Measurements from ENCODE around the gene PKDCC. TPM values are rescaled to one million over a fixed set of nuclear protein-coding genes. Genes with fewer than 3 reads are reported as not detected.
A peak's percentile ranks its signal among the peaks of the same experiment; 100 is the strongest.

PKDCC gene, protein sequence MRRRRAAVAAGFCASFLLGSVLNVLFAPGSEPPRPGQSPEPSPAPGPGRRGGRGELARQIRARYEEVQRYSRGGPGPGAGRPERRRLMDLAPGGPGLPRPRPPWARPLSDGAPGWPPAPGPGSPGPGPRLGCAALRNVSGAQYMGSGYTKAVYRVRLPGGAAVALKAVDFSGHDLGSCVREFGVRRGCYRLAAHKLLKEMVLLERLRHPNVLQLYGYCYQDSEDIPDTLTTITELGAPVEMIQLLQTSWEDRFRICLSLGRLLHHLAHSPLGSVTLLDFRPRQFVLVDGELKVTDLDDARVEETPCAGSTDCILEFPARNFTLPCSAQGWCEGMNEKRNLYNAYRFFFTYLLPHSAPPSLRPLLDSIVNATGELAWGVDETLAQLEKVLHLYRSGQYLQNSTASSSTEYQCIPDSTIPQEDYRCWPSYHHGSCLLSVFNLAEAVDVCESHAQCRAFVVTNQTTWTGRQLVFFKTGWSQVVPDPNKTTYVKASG
- total RNA-seq: 128 TPM

DNA sequence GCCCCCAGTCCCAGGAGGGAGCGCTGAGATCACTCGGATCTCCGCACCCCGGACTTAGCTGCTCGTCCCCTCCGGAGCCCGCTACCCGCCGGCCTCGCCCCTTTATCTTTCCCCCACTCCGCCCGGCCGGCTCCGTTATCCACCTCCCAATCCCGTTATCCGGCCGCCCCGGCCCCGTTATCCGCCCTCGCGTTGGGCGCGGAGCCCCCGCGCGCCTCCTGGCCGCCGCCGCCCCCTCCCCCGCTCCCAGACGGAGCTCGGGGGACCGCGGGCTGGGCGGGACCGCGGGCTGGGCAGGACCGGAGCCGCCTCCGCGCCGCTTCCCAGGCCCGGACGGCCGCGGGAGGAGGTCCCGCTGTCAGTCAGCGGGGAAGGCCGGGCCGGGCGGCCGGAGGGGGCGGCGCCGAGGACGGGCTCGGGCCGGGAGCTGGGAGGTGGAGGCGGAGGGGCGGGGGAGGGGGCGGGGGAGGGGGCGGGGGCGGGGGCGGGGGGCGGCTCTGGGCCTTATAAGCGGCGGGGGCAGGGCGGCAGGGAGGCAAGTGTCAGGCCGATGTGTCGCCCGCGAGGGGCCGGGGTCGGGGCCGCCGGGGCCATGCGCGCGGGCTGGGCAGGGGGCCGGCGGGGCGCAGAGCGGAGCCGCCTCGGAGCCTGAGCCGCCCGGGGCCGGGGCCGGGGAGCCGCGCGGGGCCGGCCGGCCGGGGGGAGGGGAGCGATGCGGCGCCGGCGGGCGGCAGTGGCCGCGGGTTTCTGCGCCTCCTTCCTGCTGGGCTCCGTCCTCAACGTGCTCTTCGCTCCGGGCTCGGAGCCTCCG, at the start of gene PKDCC:
PKDCC (plus strand) TSS at position 534 of the 811 bp plus-strand sequence; CDS start at position 713, 179 bp downstream.
- DNase-seq (ENCODE audit: low spot score): peak; percentile 80

DNA sequence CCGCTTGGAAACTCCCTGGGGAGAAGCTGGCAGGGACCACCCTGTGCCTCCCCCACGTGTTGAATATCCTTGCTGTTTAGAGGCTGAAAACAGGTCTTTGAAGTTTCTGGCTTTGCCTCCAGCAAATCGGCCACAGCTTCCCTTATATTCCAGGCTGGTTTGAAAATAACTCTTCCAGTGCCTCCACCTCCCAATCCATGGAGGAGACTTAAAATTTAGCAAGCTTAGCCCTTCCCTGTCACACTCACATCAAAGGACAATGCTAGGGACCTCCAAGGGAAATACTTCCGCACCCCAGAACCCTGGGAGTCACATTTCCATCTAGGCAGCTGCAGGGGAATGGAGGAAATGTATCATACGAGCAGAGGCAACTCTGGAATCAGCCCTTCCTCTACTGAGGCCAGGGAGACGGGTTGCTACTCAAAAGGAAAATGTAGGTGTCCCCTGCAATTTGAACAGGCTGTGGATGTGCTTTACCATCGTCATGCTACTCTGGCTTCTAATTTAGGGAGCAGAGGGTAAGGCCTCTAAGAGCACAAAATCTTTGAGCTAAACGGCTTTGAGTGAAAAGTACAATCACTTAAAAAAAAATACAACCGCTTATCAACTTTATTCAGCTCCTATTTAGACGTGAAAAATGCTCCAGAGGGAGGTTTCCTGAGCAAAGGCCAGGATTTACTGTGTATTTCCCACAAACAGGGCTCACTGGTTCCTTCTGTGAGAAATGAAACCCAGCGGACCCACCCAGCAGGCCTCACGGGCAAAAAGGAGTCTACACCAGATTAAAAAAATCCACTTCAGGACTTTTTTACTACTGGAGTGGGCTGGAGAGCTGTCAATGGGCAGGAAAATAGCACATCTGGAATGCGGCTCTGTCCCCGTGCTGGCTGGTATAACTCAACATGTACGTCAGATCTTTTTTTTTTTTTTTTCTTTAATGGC, 49.4 kb upstream of the PKDCC start:
- no peak for DNase-seq (ENCODE audit: low spot score)

DNA sequence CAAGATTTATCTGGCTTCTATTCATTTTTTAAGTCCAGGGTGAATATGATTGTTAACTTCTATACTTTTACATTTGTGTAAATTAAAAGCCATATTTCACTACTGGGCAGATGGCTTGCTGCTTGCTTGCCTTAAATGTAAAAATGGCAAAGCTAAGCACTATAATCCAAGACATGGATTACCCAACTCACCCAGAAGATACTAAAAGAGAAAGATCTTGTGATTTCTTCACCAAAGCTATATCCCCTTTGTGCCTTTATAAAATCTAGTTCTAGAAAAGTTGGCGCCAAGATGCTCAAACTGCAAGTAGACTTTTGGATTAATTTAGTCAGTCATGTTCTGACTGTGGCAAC, 48.7 kb upstream of the PKDCC start:
- no peak for DNase-seq (ENCODE audit: low spot score)

DNA sequence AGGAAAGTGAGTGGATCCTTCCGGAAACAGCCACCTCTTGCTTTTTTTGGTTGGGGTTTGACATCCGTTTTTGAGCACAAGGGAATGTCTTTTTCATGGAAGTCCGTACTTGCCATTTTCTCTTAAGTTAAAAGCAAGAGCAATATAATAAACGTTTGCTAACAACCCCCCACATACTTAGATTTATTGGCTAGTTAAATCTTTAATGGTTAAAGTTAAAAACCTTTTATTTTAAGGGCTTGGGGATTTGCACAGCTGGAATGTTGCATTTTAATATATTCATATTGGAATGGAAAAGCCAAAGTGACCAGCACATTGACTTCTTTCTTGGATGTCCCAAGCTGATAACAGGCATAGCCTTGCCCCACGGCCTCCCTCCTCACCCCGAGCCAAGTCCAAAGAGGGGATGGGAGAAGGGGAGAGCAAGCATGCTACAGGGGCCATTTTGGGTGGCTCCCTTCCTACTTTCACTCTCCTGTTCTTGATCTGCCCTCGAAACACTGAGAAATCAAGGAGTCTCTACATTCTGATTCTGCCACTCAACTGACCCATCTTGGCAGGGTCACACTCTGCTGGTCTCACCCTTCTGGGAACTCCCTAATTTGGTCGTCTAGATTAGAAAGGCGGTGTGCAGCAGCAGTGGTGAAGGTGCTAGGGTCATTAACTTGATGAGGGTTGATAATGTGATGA, 48.1 kb upstream of the PKDCC start:
- DNase-seq (ENCODE audit: low spot score): no peak

DNA sequence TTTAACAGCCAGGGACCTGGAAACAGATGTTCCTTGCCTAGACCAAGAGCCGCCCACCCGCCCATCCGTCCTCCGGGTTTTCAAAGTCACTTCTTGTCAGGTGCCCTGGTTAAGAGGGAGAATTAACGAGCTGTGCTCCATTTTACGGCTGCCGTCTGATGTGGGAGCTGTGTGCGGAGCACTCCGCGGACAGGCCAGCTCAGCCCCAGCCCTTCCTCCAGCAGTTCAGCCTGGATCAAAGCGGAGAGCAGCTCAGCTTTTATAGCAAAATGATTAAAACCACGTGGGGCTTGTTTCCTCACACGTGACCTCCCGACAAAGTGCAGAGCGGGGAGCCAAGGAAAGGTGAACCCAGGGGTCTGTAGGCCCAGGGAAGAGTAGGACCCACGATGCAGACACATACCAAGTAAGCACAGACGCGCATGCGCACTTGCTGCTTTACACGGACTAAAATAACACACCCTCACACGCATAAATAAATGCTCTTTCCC, 46.1 kb upstream of the PKDCC start:
- DNase-seq (ENCODE audit: low spot score): no peak

DNA sequence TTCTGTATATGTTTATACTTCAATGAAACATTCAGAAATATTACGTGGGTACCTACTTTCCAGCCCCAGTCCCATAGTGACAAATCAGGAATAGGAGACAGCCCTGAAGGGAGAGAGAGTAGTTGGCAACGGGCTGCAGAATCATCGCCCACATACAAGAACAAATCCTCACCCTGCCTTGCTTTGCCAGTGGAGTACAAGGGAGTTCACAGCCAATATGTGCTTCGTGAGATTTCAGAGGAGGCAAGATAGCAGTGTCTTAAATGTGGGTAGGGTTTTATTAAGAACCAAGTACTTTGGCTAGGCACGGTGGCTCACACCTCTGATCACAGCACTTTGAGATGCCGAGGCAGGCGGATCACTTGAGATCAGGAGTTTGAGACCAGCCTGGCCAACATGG, 40.3 kb upstream of the PKDCC start:
- no peak for DNase-seq (ENCODE audit: low spot score)

DNA sequence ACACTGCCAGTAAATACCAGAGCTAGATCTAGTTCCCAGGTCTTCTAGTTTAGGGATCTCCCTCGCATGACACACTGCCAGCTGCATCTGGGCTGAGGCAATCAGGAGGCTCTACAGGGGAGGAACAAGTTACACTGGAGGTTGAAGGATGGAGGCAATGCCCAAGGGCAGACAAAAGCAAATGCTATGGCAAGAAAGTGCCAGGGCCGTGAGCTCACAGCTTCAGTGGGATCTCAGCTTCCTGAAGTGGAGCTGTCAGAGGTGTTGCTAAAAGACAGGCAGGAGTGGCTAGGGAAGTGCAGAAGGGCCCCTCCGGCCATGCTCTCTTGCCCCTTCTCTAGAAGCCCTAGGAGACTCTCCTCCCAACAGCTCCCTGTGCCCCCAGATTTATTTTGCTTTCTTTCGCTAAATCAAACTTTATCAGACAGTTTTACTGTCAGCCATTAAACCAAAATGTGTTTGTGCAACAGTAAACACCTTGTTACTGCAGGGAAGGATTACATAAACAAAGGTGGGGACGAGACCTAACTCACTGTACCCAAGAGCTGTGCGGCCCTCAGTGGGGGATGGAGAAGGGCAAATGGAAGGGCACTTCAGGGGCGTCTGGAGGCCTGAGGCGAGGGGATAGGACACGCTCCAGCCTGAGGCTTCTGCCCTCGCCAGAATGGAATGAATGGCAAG, 39.4 kb upstream of the PKDCC start:
- DNase-seq (ENCODE audit: low spot score): no peak

DNA sequence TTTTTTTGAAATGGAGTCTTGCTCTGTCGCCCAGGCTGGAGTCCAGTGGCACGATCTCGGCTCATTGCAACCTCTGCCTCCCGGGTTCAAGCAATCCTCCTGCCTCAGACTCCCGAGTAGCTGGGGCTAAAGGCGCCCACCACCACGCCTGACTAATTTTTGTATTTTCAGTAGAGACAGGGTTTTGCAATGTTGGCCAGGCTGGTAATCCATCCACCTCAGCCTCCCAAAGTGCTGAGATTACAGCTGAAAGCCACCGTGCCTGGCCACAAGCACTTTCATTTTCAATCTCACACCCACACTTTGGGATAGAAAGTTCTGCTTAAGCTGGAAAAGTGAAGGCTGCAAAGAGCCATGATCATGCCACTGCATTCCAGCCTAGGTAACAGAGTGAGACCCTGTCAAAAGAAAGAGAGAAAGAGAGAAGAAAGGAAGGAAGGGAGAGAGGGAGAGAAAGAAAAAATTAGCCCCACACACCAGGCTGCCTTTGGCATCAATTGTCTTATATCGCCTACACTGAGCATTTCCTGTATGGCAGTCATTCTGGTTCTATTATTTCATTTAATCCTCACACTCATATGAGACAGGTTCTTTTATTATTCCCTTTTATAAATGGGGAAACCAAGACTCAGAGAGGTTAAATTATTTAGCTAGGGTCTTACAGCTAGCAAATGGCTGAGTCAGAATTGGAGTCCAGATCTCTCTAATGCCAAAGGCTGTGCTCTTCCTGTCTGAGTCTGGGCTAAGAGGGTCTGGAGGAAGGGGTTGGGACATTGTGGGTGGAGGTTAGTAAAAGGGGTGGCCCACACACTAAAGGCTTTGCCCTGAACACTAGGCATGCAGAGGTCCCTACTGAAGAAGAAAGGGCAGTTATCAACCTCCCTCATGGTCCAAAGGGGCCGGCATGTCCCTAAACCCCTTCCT, 37.9 kb upstream of the PKDCC start:
- no peak for DNase-seq (ENCODE audit: low spot score)

DNA sequence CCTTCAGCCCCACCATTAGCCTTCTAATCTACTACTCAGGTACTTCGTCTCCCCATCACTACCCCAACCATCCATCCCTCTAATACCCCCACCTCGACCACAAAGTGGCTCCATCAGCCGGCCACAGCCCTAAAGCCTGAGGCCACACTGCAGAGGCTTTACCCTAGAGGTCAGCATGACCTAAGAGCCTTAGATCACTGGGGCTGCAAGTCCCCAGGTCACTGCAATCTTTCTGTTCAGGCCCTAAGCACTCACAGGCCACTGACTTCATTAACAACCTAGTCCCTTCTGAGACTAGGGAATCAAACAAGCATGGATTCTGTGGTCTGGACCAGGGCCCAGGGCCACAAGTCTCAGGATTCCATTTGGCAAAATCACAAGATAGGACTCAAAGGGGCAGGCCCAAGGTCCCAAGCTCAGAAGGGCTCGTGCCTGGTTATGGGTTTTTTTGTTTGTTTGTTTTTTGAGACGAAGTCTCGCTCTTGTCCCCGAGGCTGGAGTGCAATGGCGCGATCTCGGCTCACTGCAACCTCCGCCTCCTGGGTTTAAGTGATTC, 37.0 kb upstream of the PKDCC start:
- no peak for DNase-seq (ENCODE audit: low spot score)

DNA sequence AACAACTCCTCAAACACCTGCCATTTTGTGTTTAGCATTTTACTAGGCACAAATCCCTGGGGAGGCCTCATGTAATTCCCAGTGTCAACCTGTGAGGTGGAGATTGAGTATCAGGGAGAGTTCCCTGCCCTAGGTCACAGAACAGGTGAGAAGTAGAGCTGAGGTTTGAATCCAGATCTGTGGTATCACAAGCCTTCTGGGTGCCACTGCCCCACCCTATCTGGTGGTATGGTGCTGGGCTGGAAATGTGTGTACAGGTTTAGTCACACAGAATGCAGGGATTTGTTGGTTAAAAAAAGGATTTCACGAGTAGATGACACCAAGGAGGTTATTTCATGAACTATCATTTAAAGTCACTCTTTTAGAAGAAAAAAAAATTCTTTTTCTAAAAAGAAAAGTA, 35.7 kb upstream of the PKDCC start:
- DNase-seq (ENCODE audit: low spot score): no peak

DNA sequence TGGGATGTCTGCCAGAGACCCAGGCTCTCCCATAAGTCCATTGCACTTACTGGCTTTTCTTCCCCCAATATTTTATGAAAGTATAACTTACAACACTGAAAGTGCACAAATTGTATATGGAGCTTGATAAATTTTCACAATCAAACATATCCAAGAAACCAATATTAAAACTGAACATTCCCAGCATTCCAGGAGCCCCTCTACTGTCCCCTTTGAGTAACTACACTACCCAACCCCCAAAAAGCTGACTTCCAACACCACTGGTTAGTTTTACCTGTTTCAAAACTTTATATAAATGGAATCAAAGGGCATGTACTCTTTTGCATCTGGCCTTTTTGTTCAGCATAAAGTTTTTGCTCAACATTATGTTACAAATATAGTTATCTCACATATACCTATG, 35.2 kb upstream of the PKDCC start:
- DNase-seq (ENCODE audit: low spot score): no peak

DNA sequence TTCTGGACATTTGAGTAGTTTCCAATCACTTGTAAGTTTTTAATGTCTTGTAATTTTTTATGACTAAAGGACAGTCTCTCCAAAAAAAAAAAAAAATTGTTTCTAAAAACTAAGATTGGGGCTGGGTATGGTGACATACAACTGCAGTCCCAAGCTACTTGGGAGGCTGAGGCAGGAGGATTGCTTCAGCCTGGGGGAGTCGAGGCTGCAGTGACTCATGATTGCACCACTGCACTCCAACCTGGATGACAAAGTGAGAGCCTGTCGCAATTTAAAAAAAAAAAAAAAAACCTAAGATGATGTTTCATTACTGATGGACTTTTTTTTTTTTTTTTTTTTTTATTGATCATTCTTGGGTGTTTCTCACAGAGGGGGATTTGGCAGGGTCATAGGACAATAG, 34.4 kb upstream of the PKDCC start:
- DNase-seq (ENCODE audit: low spot score): no peak

DNA sequence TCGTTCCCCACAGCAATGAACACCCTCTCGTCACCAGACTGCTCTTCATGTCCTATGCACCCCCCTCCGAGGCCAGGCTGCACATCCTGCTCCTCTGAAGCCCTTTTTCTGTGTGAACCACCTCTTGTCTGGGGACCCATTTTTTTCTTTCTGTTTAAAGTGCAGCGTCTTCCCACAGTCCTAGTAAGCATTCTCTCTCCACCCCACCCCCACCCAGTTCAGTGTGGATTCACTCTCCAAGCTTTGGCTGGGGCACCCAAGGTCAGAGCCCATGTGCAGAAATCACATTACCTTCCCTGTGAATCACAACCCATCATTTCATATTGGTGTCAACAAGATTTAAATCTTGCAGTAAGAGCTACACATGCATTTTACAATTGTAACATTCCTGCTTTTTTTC, 26.4 kb upstream of the PKDCC start:
- no peak for DNase-seq (ENCODE audit: low spot score)

DNA sequence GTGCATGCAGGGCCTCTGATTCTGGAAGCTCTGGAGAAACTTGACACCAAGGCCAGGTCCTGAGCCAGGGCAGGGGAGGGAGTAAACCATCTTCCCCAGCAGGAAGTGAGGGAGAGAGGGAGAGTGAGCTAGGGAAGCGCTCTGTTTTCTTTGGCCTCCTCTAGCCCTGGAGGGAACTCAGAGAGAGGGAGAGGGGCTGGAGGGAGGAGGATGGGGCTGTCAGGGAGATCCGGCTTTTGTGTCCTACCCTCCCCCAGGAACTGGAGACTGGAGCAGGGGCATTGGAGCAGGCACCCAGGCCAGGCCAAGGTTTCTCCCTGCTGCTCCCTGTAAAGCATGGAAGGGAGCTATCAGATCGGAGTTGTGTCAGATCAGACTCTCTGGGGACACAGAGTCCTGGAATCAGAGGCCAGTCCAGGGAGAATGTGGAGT, 22.7 kb upstream of the PKDCC start:
- no peak for DNase-seq (ENCODE audit: low spot score)

DNA sequence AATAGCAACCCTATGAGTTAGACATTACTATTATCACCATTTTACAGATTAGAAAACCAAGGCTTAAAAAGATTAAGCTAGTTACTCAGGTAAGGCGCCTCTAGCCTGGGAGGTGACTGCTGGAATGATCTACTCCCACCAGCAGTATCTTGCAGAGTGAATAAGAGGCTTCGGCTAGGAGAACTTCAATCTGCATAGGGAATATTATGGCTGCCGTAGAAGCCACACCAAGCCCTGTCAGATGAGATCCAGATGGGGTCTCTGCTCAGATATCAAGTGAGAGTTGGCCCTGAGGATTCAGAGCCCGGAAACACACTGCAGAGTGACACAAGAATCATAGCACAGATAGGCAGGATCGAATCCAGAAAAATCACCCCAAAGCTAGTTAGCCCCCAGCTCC, 21.5 kb upstream of the PKDCC start:
- DNase-seq (ENCODE audit: low spot score): no peak

DNA sequence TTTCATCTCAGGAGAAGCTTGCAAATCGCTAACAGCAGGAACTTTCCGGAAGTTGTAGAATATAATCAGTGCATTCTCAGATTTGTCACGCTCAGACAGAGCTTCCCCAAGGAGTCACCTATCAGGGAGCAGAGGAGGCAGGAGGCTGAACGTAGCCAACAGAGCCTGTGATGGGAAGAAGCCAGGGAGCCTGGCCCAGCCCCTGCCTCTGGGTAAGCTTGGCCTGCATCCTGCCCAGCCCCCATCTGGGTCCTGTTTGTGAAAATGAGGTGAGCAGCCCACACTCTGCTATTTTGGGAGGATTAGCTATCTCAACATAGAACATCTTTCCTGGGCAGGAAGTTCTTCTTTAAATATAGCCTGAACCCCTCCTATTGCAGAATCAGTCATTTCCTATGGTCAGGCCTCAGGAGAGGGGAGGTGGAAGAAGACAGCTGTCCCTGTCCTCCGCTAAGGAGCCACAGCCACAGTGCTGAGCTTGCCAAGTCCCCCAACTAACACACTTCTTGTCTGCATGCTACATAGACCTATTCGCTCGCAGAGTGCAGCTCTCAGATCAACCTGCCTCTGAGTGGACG, 19.2 kb upstream of the PKDCC start:
- DNase-seq (ENCODE audit: low spot score): no peak

DNA sequence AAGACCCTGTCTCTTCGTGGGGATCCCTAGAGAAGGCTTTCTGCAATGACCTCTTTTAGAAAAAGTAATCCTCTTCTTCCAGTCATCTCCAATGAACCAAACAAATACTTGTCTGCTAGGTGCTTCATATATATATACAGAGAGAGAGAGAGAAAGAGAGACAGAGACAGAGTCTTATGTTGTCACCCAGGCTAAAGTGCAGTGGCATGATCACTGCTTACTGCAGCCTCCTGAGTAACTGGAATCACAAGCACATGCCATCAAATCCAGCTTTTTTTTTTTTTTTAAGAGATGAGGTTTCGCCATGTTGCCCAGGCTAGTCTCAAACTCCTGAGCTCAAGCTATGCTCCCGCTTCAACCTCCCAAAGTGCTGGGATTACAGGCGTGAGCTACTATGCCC, 18.6 kb upstream of the PKDCC start:
- no peak for DNase-seq (ENCODE audit: low spot score)

DNA sequence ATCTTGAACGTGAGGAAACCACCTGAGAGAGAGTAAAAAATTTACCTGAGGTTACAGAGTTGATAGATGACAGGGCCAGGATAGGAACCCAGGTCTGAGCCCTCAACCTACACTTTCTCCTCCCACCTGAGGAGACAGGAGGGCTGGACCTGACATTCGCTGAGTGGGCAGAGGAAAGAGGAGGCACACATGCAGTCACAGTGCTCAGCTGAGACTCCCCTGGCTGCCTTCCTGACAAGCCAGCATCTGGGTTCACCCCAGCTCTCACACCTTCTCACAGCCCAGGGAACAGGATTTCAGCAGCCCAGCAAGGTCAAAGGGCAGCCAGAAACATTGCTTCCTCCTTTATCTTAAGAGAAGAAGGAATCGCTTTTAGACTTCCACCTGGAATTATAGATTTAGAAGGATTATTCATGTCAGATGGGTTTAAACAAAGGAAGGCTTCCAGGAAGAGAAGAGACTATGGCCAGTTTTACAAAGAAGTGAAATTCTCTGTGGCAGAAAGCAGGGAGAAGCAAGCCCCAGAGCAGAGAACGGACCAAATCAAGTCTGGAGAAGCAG, 18.1 kb upstream of the PKDCC start:
- DNase-seq (ENCODE audit: low spot score): no peak

All from mucosa of gallbladder (tissue), 1 donor.